Stimulated activated CD4-positive, alpha-beta T cell treated with anti-CD3 and anti-CD28 coated beads, Interleukin-15, amount 100 ng/mL, for 24 hours (primary cell): ENCODE data around the gene GLCCI1.
A peak's percentile ranks its signal among the peaks of the same experiment; 100 is the strongest.

ENCODE experiments used
- DNase-seq: peaks from one replicate; pipeline ENCODE4 v3.0.0-alpha.2; 2020

The GLCCI1 gene

DNA sequence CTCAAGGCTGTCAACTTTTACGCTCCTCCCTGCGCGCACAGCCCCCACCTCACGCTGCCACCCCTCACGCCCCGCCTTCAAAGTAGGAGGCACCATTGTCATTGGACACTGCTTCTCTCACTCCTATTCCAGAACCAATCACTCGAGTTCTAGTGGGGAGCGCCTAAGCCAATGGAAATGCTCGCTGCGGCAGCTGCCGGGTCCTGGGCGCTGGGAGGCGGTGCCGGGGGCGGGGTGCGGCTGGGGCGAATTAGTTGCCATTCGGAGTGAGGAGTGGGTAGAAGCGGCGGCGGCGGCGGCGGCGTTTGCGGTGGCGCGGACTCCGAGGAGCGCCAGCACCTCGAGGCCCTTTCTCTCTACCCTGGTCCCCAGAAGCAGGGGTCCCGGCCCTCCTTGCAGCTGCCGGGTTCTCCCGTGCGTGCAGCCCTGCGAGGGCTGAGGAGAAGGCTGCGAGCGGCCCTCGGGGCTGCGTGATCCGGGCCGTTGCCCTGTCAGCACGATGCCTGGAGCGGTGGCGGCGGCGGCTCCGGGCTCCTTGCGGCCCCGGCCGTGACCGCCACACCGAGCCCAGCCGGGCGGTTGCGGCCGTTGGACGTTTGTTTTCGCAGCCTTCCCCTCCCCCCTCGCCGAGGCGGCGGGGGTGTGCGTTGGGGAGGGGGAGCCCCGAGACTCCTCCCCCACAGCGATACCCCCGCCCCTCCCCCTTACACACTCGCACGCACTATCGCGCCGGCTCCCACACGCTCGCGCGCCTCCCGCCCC lies at the start of gene GLCCI1:
GLCCI1 (plus strand) TSS at position 253 of the 762 bp plus-strand sequence. CDS start 555 bp downstream, outside the sequence.
- DNase-seq = peak; percentile 96

DNA sequence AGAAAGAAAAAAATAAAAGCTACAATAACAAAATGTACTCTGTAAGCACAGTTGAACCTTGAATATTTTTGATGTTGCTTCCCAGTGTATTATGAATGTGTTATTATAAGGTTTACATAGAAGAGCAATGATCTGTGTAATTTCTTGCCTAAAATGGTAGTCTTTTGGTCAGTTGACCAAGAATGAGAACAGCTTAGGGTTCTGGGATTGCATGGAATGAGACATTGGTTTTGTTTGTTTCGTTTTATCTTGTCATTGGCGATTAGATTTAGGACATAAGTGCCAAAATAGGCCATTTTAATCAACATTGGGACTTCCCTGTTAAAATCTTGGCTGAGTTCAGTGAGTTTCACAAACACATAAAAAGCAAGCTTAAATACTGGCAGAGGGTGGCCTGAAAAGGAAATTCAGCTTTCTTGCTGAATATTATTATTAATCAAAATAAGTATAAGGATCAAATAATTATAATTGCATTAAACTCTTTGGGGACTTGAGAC lies 49.1 kb upstream of the GLCCI1 start:
- DNase-seq = no peak

DNA sequence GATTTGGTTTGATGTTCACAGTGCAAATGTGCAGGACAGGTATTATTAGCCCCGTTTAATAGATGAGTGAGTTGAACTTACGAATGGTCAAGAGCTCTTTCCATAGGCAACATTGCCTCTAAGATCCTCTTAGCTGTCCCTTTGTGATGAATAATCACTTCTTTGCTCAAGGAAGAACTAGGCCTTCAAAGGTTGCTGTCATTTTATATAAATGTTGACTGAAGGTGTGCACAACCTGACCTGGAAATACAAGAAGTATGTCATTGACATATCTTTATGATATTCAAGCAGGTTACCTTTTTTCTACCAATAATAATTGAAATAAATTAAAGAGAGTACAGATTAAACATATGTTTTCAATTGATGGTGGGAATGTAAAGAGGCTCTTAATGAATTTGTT lies 48.5 kb upstream of the GLCCI1 start:
- no peak for DNase-seq

DNA sequence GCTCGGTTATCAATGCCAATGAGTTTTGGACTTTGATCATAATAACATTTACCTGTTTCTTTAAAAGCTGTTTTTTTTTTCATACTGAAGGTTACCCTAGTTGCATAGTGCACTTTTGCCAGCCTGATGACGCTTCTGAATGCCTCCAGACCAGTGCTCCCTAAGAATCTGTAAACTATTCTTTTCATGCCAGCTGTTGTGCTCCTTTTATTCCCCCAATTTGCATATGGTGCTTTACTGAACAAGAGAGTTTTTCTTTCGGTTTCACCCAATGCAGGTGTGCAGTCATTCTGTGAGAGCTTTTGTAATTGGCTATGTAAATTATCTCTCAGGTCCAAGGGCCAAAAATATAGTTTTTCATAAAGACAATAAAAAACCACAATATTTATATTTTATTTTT lies 48.1 kb upstream of the GLCCI1 start:
- DNase-seq = peak; percentile 4

DNA sequence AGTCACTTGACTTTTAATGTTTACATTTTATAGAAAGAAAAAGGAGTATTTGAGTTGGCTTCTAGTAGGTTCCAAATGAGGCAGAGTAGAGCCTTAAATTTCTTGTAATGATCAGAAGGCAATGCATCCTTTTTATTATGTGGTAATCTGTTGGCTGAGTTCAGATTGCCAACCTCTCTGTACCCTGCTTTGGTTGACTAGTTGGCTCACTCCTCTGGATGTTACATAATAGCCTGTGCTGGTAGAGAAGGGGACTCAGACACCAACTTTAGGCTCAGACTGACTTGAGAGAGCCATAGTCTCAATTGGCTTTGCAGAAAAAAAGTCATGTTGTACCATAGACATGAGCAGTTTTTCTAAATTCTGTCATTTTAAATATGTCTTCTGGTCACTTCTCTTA lies 46.8 kb upstream of the GLCCI1 start:
- no peak for DNase-seq

DNA sequence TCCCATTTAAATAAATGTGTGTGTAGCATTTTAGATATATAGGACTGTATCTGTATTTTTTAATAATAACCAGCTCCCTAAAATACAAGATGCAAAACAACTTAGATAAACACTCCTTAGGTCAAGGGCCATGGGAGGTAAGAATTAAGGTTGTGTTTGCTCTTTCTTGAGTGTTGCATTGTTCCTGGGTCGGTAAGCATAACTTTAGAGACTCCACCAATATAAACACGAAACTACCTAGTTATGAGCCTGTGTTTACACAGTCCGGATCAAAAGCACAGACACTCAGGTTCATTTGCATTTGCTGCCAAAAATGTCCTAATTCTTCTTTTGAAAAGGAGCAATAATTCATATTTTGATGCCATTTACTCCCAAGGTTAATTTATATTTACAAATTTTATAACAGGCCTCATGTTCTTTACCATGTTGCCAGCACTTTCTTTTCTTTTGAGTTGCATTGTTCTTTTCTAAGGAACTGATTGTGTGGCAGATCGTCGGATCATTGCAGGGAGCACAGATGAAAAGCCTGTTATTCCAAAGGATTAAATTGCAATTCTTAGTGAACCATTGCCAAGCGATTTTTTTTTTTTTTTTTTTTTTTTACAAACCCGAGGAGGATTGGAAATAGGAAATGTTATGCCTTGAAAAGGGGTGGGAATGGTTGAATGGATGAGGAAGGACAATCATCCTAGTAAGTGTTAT lies 45.8 kb upstream of the GLCCI1 start:
- DNase-seq = no peak

DNA sequence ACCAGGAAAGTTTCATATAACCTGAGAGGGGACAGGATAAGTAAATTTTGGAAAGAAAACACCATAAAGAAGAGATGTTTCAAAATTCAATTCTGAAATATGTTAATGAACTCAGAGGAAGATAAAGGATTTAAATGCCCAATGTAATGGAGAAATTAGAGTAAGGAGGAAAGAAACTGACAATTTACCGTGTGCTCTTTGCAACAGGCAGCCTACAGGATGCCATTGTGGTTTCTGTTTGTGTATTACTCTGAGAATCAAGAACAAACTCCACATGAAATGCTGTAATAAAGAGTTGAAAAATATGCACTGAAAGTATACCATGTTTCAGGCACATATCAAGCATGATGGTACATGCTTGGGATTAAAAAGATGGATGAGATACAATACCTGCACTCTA lies 44.8 kb upstream of the GLCCI1 start:
- no peak for DNase-seq

DNA sequence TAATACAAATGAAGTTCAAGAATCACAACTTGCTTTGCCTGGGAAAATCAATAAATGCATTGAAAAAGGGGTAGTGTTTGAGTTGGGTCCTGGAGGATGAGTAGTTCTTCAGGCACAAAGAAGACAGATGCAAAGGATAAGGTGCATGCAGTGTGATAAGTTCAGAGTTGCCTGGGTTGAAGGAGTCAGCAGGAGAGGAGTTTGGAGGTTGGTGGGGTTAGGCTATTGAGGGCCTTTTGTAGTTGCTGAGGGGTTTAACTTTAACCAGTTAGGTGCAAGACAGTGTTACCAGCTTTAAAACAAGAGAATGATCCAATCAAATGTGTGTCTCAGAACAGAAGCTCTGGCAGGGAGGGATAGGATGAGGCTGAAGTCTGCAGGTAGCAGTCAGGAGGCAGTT lies 44.3 kb upstream of the GLCCI1 start:
- DNase-seq = no peak

DNA sequence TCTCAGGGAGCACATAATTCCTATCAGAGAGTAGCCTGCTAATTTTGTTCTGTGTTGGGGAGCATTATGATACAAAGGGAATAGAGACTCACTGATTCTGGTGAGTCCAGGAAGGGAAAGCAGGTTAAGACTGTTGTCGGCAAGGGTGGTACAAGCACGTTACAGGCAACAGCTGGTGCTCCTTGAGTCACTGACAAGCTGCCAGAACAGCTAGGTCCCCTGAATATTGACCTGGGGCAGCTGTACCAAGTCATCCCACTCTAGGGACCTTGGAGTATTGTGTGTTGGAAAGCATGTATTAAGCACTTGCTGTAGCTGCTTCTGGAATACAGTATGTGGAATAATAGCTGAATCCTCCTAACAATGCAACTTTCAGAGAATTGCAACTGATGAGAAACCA lies 37.0 kb upstream of the GLCCI1 start:
- no peak for DNase-seq

DNA sequence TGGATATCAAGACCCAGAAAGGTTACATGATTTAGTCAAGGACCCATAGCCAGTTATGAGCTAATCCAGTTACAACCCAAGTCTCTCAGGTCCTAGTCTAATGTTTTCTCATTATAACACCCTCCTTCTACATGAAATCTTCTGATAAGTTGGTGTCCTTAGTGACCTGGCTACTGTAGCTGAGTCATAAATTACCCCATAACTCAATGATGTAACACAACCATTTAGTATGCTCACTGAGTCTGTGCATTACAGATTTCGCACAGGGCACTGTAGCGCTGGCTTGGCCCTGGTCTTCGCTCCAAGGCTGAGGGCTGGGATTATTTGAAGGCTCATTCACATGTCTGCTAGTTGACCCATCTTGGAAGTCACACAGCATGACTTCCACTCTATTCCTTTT lies 36.0 kb upstream of the GLCCI1 start:
- no peak for DNase-seq

DNA sequence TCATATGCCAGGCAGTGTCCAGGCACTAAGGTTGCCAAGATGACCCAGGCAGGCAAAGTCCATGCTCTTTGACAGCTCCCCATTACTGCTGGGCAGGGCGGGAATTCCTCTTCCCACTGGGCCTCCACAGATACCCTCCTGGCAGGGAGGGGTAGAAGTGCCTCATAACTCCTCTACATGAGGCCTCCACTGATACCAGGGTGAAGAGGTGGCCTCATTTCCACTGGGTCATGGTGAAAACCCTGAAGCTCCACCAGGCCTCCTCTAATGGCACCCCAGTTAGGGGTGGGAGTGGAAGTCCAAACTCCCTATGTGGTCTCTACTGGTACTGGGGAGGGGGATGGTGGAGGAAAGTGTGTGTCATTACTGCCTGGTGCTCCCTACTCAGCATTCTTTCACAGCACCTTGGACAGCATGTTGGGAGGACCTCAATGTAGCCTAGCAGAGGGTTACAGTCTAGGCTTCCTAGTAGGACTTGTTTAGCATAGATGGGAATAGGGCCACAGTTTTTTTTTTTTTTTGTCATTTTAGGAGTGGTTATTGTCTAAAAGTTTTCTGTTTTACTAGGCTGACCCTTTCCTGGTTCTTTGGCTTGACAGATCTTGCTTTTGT lies 34.6 kb upstream of the GLCCI1 start:
- DNase-seq = no peak

DNA sequence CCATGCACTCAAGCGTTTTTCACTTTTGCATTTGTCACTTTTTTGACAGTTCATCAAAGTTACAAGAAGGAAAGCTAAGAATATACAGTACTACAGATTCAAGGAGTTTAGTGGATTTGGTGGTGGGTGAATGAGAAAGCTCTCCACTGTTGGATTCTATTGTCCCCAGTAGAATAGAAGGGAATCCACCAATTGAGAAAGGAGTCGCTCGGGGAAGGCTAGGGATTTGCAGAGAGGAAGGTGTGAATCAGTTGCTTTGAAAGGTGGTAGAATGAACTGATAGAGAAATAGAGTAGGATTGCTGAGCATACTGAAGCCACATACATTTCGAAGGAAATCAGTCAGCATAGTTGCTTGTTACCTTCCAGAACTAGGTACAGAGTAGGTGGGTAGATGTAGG lies 33.7 kb upstream of the GLCCI1 start:
- no peak for DNase-seq

DNA sequence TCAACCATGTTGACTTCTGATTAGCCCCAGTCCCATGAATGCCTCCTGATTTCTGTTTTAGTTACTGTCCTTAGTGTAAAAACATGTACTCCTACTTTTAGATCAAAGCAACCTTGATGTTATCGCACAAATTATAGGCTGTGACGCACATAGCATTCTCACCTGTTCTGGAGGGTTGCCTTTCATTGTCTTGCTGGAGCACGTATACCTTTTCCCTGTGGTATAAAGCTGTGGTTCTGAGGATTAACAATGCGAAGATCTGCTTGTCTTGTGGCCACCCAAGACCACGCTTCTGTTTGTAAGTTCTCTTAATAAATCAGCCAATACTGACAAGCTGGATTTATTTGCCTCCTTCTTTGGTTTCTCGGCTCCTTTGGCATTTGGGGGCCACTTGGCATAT lies 30.1 kb upstream of the GLCCI1 start:
- no peak for DNase-seq

DNA sequence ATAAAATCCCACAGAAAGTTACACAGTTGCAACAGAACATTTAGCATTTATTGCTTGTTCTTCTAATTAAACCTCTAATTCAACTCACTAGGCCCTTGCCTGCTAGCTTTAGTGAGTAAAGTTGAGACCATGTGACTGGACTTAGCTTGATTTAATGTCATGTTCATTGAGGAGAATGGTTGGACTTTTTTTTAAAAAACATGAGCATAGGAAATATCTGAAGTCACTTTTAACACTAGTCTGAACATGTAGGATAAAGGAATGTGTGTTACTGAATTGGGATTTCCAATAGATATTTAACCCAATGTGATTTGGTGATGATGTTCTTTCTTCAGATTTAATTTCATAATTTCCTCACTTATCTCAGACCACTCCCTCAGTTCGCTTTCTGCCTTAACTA lies 24.6 kb upstream of the GLCCI1 start:
- no peak for DNase-seq

DNA sequence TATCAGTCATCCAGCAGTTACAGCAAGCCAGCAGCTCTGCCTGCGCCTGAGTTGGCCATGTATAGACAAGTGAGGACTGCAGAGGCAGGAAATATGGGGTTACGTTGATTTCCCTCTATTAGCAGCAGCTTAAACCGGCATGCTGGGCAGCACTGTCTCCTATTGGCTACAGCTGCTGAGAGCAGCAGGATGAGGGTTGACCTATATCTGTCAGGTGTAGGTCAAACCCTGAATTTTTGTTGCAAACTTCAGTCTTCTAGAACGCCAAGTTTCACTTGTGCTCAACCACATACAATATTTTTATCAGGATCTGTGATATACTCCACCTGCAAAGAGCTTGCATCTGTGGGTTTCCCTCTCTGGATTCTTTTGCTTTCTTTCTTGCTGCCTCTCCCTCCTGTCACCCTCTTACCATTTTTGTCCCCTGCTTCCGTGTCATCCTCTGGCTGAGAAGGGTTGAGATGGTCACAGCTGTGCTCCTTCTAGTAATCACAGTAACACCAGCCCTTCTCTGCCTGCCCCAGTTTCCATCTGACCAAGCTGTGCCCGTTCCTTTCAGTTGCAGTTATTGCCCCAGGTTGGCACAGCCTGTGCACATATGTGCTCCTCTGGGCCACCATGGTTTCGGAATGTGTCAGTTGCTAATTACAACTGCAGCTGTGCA lies 23.8 kb upstream of the GLCCI1 start:
- DNase-seq = peak; percentile 57

DNA sequence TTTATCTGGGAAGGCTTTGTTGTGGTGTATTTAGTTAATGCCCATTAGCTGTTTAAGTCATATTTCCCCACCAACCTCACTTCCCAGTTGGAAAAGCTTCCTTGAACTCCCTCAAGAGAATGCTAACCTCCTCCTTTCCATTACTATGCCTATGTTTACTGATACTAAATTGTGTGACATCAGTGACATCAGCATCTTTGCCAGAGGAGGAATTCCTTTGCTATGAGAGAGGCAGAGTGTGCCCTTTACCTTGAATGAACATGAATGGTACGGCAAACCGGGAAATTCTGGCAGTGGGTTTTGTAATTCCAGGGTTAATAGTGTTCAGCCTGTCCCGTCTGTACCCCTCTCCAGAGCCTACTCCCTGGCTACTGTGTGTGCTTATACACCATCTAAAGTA lies 22.1 kb upstream of the GLCCI1 start:
- DNase-seq = no peak

DNA sequence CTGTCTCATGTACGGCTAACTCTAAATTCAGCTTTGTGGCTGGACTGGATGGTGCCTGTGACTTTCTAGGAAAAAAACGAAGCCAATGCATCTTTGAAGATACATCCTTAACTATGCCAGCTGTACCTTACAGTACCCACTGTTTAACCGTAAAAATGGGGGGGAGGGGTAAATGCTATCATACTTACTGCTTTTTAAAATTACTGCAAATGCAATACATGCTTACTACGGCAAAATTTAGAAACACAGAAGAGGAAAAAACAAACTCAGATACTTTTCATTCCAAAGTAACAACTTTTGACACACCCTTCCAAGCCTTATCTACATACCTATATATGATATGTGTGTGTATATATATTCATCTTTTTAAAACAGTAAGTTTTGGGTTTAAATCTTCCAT lies 20.4 kb upstream of the GLCCI1 start:
- no peak for DNase-seq

DNA sequence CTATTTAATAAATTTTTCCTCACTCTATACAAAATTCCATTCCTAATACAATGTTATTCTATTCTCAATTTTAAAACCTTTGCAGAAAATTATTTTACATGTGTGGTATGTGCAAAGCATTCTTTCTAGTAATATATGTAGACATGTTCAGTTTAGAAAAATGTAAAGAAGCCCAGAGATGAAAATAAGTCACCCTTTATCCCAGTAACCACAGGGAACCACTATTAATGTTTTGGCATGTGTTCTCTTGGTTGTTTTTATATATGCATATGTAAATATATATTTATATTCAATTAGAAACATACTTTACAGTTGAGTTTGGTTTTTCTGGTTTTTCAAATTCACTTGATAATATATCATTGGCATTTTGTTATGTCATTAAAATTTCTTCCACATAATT lies 14.8 kb upstream of the GLCCI1 start:
- no peak for DNase-seq

DNA sequence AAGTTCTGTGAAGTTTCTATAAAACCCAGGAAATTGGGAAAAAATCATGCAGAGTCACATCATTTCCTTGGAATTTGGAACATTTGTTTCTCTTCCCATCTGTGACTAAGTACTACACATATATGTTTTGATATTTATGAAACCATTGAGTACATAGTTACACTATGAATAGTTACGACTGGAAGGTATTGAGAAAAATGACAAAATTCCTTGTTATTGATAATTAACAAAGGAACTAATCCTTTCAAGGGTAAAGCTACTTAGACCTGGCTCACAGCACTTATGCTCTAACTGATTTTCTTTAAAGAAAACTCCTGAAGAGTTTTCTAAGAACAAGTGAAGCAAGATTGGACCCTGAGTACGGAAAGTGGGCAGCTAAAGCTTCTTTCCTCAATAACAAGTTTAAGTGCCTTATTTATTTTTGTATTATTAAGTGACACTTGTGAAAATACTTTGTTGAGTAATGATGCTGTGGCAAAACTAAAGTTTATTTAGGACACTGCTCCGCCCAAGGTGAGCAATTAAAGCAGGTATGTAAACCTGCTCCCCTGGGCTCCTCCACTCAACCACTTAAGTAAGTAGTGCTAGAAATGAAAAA lies 12.0 kb upstream of the GLCCI1 start:
- no peak for DNase-seq

DNA sequence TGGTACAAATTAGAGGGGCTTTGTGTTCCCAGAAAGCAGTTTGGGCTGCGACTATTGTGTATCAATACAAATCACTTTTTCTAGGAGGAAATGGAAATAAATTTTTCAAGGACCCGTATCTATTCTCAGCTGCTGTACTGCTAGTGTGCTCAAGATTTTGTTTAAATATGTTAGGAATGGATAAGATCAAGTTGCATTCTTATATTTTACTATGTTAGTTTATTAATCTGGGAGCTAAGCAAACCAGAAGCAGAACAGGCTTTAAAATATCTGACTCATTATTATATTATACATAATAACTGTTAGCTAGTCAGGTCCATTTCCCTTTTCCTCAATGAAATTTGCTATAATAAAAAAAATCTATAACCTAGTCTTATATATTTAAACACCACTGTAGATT lies 11.1 kb upstream of the GLCCI1 start:
- no peak for DNase-seq

DNA sequence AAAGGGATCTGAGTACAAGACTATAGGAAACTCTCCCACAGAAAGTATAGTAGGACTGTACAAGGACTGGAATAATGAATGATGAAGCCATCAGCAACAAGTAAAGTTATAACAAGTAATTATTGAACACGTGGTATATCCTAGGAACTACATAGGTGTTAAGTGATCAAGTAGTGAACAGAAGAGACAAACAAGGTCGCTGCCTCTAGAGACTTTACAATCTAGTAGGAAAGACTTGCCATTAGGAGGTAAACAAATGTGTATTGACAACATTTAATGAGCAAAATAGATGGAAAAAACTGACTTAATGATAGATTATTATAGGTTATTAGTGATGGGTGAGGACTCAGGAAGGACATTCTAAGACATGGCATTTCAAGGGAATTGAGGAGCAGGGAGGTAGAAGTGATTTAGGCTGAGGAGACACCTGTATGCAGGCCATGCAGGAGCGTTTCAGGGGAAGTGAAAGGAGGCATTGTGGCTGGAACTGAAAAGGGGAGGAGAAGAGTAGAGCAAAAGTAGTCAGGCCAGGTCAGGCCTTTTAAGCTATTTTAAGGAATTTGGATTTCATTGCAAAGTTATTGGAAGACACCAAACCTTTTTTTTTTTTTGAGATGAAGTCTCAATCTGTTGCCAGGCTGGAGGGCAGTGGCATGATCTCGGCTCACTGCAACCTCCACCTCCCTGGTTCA lies 8.5 kb upstream of the GLCCI1 start:
- no peak for DNase-seq

DNA sequence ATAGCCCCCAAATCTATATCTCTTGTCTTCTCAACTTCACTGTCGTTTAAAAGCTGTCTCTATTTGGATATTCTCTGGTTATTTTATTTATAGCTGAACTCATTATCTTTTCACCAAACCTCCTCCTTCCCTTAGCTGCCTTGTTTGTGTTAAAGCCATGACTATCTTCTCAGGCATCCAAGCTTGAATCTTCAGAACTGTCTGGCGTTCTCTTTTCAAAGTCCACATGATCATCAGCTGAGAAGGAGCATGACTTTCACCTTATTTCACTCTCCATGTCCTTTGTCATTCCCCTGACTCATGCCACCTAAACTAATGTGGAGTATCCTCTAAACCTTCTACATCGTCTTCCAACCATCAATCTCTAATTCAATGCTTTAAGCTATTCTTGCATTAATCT lies 5.7 kb upstream of the GLCCI1 start:
- no peak for DNase-seq

DNA sequence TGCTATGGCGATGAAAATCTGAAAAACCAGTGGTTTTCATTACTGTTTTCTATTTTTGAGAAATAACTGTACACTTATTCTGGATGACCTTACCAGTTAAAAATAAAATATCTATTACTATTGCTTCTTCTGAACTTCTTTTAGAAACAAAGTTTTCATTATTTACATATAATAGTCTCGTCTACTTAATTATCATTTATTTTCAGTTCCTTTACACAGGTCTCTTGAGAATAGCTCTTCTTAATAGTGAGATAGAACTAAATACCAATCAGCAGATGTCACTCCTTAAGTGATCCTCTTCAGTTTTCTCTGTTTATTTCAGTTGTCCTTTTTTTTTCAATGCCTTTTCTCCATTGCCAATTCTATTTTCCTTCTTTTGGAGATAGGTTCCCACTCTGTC lies 4.3 kb upstream of the GLCCI1 start:
- no peak for DNase-seq
